ENCODE results near the gene FMN2.
"Not testable (repeated sequence)": the region's sequence is repeated elsewhere in the genome, so short reads cannot be mapped to it uniquely, and the experiment has no call there.

The FMN2 gene

DNA sequence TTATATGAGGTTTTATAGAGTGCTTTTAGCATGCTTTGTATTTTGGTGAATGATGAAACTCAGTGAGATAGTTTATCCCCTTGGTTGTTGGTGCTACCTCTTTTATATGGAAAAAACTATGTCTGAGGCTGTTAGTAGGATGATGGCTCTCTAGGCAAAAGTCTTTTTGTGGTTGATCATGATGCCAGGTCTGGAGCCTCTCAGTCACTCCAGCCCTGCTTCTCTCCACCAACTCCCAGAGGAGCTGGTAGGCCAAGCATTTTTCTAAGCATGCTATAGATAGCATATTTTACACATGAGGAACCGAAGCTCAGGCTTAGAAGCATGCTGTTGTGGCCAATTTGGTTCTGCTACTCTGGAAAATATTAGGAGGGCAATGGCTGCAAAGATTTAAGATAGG is 82.2 kb downstream of the FMN2 start:
- no peaks in the 10 kb centered on the region for H3K9me3 Mint-ChIP-seq
- DNase-seq (ENCODE audit: low spot score): no peak
- H3K27me3 Mint-ChIP-seq (ENCODE audit: low read depth): no peaks in the 10 kb centered on the region
- no peaks in the 10 kb centered on the region for H3K4me1 Mint-ChIP-seq (ENCODE audit: low read depth)
- H3K27ac Mint-ChIP-seq: no peak overlapping the region
- H3K4me3 Mint-ChIP-seq: no peak overlapping the region
- H3K36me3 Mint-ChIP-seq (ENCODE audit: low read depth): no peaks in the 10 kb centered on the region

DNA sequence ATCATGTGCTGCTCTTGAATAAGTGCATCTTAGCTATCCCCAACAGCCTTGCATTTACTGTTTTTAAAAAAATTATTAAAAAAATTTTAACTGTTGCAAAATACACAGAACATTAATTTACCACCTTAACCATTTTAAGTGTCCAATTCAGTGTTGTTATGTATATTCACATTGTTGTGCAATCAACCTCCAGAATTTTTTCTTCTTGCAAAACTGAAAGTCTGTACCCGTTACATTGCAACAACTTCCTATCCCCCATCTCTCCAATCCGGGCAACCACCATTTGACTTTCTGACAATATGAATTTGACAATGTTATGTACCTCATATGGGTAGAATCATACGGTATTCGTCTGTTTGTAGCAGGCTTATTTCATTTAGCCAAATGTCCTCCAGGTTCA is 83.1 kb downstream of the FMN2 start:
- Mint-ChIP-seq H3K4me1 (ENCODE audit: low read depth) (no peaks in the 10 kb centered on the region), H3K4me3 (no peak overlapping the region), H3K27me3 (ENCODE audit: low read depth) (no peaks in the 10 kb centered on the region), H3K9me3 (no peaks in the 10 kb centered on the region), H3K27ac (no peak overlapping the region), H3K36me3 (ENCODE audit: low read depth) (no peaks in the 10 kb centered on the region)
- no peak for DNase-seq (ENCODE audit: low spot score)

DNA sequence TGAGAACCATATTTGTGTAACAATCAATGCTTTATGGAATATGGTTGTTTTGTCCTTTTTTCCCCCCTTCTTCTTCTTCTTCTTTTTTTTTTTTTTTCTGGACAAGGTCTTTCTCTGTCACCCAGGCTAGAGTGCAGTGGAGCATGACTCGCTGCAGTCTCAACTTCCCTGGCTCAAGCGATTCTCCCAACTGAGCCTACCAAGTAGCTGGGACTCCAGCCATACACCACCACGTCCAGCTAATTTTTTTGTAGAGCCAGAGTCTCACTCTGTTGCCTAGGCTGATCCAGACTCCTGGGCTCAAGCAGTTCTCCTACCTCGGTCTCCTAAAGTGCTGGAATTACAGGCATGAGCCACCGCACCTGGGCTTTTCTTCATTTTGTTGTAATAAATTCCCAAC is 86.7 kb downstream of the FMN2 start:
- Mint-ChIP-seq H3K4me3 (no peak overlapping the region), H3K36me3 (ENCODE audit: low read depth) (no peaks in the 10 kb centered on the region), H3K9me3 (no peaks in the 10 kb centered on the region), H3K27me3 (ENCODE audit: low read depth) (no peaks in the 10 kb centered on the region), H3K4me1 (ENCODE audit: low read depth) (no peaks in the 10 kb centered on the region), H3K27ac (no peak overlapping the region)
- no peak for DNase-seq (ENCODE audit: low spot score)

DNA sequence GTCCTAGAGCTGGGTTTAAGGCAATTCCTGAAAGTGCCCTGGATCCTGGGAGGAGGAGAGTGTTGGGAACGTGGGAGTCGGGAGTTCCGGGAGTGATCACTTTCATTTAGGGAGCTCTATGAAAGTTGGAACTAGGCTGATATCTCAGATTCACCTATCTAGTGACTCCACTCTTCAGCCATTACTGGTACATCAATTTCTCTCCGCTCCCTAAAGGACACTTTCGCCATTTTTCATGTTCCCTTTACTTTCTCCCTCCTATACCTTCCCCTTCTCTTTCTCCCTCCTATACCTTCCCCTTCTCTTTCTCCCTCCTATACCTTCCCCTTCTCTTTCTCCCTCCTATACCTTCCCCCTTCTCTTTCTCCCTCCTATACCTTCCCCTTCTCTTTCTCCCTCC is 93.0 kb downstream of the FMN2 start:
- H3K9me3 Mint-ChIP-seq; H3K4me1 Mint-ChIP-seq (ENCODE audit: low read depth); DNase-seq (ENCODE audit: low spot score); H3K36me3 Mint-ChIP-seq (ENCODE audit: low read depth); H3K27ac Mint-ChIP-seq; H3K4me3 Mint-ChIP-seq; H3K27me3 Mint-ChIP-seq (ENCODE audit: low read depth): not testable (repeated sequence)

DNA sequence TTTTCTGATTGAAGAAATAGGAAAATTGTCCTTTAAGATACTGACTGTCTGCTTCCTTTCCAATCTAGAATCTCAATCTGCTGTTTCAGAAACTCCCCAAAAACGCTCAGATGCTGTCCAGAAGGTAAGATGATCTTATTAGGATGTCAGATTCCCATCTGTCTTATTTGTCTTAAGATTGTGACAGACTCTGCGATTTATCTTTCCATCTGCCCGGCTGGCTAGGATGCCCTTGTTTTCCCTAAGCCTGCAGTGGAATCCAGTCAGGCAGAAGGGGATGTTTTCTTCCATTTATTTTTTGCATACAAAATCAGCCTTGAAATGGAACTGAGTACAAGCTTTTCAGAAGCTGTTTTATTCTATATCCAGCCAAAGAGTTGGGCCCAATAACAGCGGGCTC is 96.5 kb downstream of the FMN2 start:
- Mint-ChIP-seq H3K4me1 (ENCODE audit: low read depth) (no peaks in the 10 kb centered on the region), H3K4me3 (no peak overlapping the region), H3K36me3 (ENCODE audit: low read depth) (no peaks in the 10 kb centered on the region), H3K27ac (no peak overlapping the region), H3K9me3 (no peaks in the 10 kb centered on the region), H3K27me3 (ENCODE audit: low read depth) (peaks cover 2% of the 10 kb centered on the region)
- no peak for DNase-seq (ENCODE audit: low spot score)

GRCh38 chr1:240189386-240189989 is 97.8 kb downstream of the FMN2 start:
- Mint-ChIP-seq H3K4me1 (ENCODE audit: low read depth) (no peaks in the 10 kb centered on the region), H3K36me3 (ENCODE audit: low read depth) (no peaks in the 10 kb centered on the region), H3K9me3 (no peaks in the 10 kb centered on the region), H3K27ac (no peak overlapping the region), H3K27me3 (ENCODE audit: low read depth) (peaks cover 2% of the 10 kb centered on the region), H3K4me3 (no peak overlapping the region)
- peak; percentile 6 for DNase-seq (ENCODE audit: low spot score)

- Mint-ChIP-seq H3K9me3 (no peaks in the 10 kb centered on the region), H3K4me1 (ENCODE audit: low read depth) (no peaks in the 10 kb centered on the region), H3K36me3 (ENCODE audit: low read depth) (no peaks in the 10 kb centered on the region), H3K27me3 (ENCODE audit: low read depth) (peaks cover 2% of the 10 kb centered on the region), H3K27ac (no peak overlapping the region), H3K4me3 (no peak overlapping the region)
- no peak for DNase-seq (ENCODE audit: low spot score)
These were observed 99.3 kb downstream of the FMN2 start for GRCh38 chr1:240190881-240191401.

GRCh38 chr1:240192851-240193250 is 101.2 kb downstream of the FMN2 start:
- no peak overlapping the region for H3K27ac Mint-ChIP-seq

GRCh38 chr1:240193679-240194078 is 102.0 kb downstream of the FMN2 start:
- H3K9me3 Mint-ChIP-seq: no peaks in the 10 kb centered on the region
- H3K4me1 Mint-ChIP-seq (ENCODE audit: low read depth): no peaks in the 10 kb centered on the region
- DNase-seq (ENCODE audit: low spot score): no peak
- H3K36me3 Mint-ChIP-seq (ENCODE audit: low read depth): no peaks in the 10 kb centered on the region
- H3K27ac Mint-ChIP-seq: no peak overlapping the region
- H3K4me3 Mint-ChIP-seq: no peak overlapping the region
- peaks cover 2% of the 10 kb centered on the region for H3K27me3 Mint-ChIP-seq (ENCODE audit: low read depth)

More at GRCh38 chr1:240192851-240193250, 101.2 kb downstream of the FMN2 start:
- Mint-ChIP-seq H3K4me1 (ENCODE audit: low read depth) (no peaks in the 10 kb centered on the region), H3K36me3 (ENCODE audit: low read depth) (no peaks in the 10 kb centered on the region), H3K4me3 (no peak overlapping the region), H3K9me3 (no peaks in the 10 kb centered on the region), H3K27me3 (ENCODE audit: low read depth) (peaks cover 2% of the 10 kb centered on the region)
- no peak for DNase-seq (ENCODE audit: low spot score)

DNA sequence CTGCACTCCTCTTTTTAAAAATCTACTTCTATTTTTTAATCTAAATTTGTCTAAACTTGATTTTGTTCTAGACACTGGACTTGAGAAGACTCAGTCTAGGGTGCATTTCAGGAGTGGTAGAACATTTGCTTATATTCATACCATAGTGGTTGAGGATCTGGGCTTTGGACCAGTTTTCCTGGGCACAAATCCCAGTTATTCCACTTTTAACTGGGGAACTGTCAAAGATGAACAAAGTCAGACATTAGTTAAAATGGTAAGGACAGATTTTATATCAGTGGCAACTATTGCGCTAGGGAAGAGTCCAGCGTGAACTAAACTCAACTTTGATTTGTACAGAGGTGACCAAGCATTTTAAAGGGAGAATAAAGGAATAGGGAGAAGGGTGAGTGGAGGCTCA is 102.4 kb downstream of the FMN2 start:
- H3K27ac Mint-ChIP-seq: no peak overlapping the region
- no peak overlapping the region for H3K4me3 Mint-ChIP-seq
- H3K36me3 Mint-ChIP-seq (ENCODE audit: low read depth): no peaks in the 10 kb centered on the region
- no peaks in the 10 kb centered on the region for H3K9me3 Mint-ChIP-seq
- H3K4me1 Mint-ChIP-seq (ENCODE audit: low read depth): no peaks in the 10 kb centered on the region
- H3K27me3 Mint-ChIP-seq (ENCODE audit: low read depth): peaks cover 2% of the 10 kb centered on the region
- DNase-seq (ENCODE audit: low spot score): no peak

DNA sequence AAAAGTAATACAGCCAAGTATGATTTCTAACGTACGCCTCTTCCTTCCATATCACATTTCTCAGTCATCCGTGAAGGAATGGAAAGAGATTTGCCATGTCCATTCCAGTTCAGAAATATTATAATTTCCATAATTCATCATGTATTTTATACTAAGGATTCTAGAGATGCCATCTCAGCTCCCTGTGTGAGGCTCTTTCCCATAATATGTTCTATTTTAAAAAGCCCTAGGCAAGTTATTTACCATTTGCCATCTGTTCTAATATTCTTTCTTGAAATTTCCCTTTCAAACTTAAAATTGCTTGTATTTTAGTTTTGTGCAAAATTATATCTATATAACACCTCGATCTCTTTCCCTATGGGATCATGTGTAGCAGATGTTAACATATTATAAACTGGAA is 106.7 kb downstream of the FMN2 start:
- peaks cover 4% of the 10 kb centered on the region for H3K9me3 Mint-ChIP-seq
- H3K27ac Mint-ChIP-seq: no peak overlapping the region

DNA sequence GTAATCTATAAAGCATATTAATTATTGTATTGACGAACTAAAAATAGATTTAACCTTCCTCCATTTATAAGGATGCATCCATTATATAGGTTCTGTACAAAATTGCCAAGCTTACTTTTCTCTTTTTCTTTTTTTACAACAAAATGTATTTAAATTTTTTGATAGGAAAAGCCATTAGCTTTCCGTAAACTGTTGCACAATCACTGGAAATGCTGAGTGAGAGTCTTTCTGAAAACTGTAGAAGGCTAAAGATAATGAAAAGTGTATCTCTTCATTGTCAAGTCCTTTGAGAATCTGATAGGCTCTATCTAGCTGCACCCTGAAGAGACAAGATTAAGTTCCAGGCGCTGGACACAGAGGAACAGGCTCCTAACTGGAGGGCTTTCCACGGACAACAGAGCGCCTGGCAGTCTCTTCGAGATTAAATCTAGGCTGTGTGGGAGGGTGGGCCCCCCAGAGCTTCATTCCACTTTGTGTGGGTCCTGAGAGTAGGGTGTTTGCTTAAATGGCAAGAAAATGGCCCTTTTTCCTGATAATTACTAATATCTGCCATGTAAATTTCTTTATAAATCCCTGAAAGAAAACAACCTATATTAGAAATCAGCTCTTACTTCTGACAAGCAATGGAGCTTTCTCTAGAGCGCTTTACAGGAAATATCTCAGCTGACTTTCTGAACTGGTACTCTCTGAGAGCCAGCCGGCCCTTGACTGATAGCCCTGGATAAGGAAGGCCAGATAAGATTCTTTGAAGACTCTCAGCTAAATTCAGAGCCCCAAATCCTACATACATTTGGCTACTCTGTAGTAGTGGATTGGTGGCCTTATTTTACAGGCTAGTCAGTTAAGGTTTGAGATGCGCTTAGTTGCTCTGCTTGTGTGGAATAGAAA is 108.3 kb downstream of the FMN2 start:
- no peak for DNase-seq (ENCODE audit: low spot score)

More for the DNA sequence above, 106.7 kb downstream of the FMN2 start:
- no peak for DNase-seq (ENCODE audit: low spot score)
- H3K27me3 Mint-ChIP-seq (ENCODE audit: low read depth): no peaks in the 10 kb centered on the region
- H3K4me3 Mint-ChIP-seq: no peak overlapping the region
- no peaks in the 10 kb centered on the region for H3K4me1 Mint-ChIP-seq (ENCODE audit: low read depth)
- H3K36me3 Mint-ChIP-seq (ENCODE audit: low read depth): no peaks in the 10 kb centered on the region

DNA sequence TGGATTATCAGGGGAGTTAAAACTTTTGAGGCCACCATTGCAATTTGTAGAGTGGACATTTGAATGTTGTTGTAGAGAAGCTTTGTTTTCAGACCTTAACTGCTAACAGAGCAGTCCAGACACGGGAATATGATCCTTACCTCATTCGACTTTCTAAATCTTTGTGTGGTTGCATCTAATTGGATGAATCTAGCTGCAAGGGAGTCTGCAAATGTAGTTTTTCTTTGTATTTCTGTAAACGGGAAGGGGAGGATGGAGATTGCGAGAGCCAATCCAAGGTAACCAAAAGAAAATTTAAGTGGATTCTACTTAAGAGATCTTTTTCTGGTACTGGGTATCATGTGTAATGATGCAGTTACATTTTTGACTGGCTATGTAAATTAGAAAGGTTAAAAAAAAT is 110.2 kb downstream of the FMN2 start:
- no peaks in the 10 kb centered on the region for H3K36me3 Mint-ChIP-seq (ENCODE audit: low read depth)
- no peaks in the 10 kb centered on the region for H3K27me3 Mint-ChIP-seq (ENCODE audit: low read depth)
- H3K27ac Mint-ChIP-seq: no peak overlapping the region
- DNase-seq (ENCODE audit: low spot score): no peak
- H3K4me1 Mint-ChIP-seq (ENCODE audit: low read depth): no peaks in the 10 kb centered on the region
- no peak overlapping the region for H3K4me3 Mint-ChIP-seq
- H3K9me3 Mint-ChIP-seq: peaks cover 4% of the 10 kb centered on the region

More for the DNA sequence above, 108.3 kb downstream of the FMN2 start:
- Mint-ChIP-seq H3K4me3 (no peak overlapping the region), H3K27ac (no peak overlapping the region), H3K36me3 (ENCODE audit: low read depth) (no peaks in the 10 kb centered on the region), H3K4me1 (ENCODE audit: low read depth) (no peaks in the 10 kb centered on the region), H3K27me3 (ENCODE audit: low read depth) (no peaks in the 10 kb centered on the region), H3K9me3 (peaks cover 4% of the 10 kb centered on the region)

GRCh38 chr1:240207073-240207709 is 115.5 kb downstream of the FMN2 start:
- Mint-ChIP-seq H3K27ac (no peak overlapping the region), H3K4me1 (ENCODE audit: low read depth) (no peaks in the 10 kb centered on the region), H3K27me3 (ENCODE audit: low read depth) (no peaks in the 10 kb centered on the region), H3K36me3 (ENCODE audit: low read depth) (no peaks in the 10 kb centered on the region), H3K9me3 (no peaks in the 10 kb centered on the region), H3K4me3 (no peak overlapping the region)
- no peak for DNase-seq (ENCODE audit: low spot score)
